Psoas muscle (tissue), 8 donors: ENCODE data around the gene C14orf132. TPM values are rescaled to one million over a fixed set of nuclear protein-coding genes. Genes with fewer than 3 reads are reported as not detected.

ENCODE experiments used
- ATAC-seq, 4 donors: fragments of 200-7000 bp; cut with Tn5 transposase; one replicate each; pipeline ENCODE4 v1.9.1; 2020; ENCODE audit warnings: moderate library complexity in 3 of 4, mild to moderate bottlenecking in 2 of 4
- DNase-seq, 2 donors: peaks; one replicate each; pipeline ENCODE4 v3.0.0-alpha.2; 2020
- H3K27ac ChIP-seq: fragments of 200-600 bp; one replicate; pipeline ENCODE4 v1.8.0; 2022
- H3K27me3 ChIP-seq, 3 donors: fragments of 200-600 bp in 1 of 3; one replicate each; pipeline versions ENCODE4 v1.6.1 to v1.8.0; 2013 to 2022; ENCODE audit warnings: low read length in 2 of 3, mild to moderate bottlenecking in 2 of 3, moderate library complexity in 1 of 3; ENCODE audit not compliant: insufficient read depth in 3 of 3
- H3K36me3 ChIP-seq, 2 donors: fragments of 200-600 bp in 1 of 2; one replicate each; pipeline versions ENCODE4 v1.6.1 to v1.8.0; 2013 to 2022; ENCODE audit warnings: low read depth in 1 of 2, mild to moderate bottlenecking in 1 of 2, moderate library complexity in 1 of 2; ENCODE audit not compliant: insufficient read depth in 1 of 2
- H3K4me1 ChIP-seq: fragments of 200-600 bp; one replicate; pipeline ENCODE4 v1.8.0; 2022
- H3K4me3 ChIP-seq: fragments of 200-600 bp; one replicate; pipeline ENCODE4 v1.8.0; 2022; ENCODE audit warnings: mild to moderate bottlenecking
- H3K9me3 ChIP-seq: fragments of 200-600 bp; one replicate; pipeline ENCODE4 v1.8.0; 2022
- WGBS, 3 donors: extraction: QIAGEN DNeasy Blood & Tissue Kit; methylation state at CpG; one replicate each; pipeline versions ENCODE4 v1.1.6 to v1.1.7; 2013; 5-methylcytosine and 5-hydroxymethylcytosine counted together
- intact Hi-C, 2 donors: fragments of 100-400 bp; cut with DNase I; formaldehyde crosslinking; loops; one replicate each; pipeline versions ENCODE4 v1.11.0 to v1.14.2; 2022
- polyA plus RNA-seq, 3 donors: library from polyadenylated mRNA; stranded (reverse); fragments of 200-250 nt; gene quantifications; one replicate each; pipeline ENCODE4 v1.2.3, GENCODE V29; 2013
- total RNA-seq, 4 donors: library from RNA; stranded (reverse); fragmentation: NEBNext Ultra II Directional in 2 of 4; extraction: Animal tissue kit (Norgen Biotek cat#: 25700) in 2 of 4; gene quantifications; one replicate each; pipeline versions ENCODE4 v1.2.1 to v1.2.4, GENCODE V29; 2021 to 2023
- TF ChIP-seq, protein P1 (sequence below): fragments of 200-600 bp; IDR thresholded peaks from one replicate; pipeline ENCODE4 v1.8.0; 2022; ENCODE audit warnings: antibody characterized with exemption
- donor health status: healthy with polysubstance abuse.
- donor health status: DM: no; HTN: no; CAD: no; lungs with moderate emphysema.
- donor health status: Bipolar disorder and iron deficiency.
- donor health status: healthy.
- donor health status: DM: yes; HTN: yes; CAD: no.
- donor health status: DM: no; HTN: no; CAD: no.
- donor health status: DM: no; HTN: no; CAD: no.
- donor health status: DM: yes; HTN: yes; CAD: no.

The C14orf132 gene
- total and polyA plus RNA-seq, 7 donors: 0.57 to 5.3 (median 0.86) TPM

DNA sequence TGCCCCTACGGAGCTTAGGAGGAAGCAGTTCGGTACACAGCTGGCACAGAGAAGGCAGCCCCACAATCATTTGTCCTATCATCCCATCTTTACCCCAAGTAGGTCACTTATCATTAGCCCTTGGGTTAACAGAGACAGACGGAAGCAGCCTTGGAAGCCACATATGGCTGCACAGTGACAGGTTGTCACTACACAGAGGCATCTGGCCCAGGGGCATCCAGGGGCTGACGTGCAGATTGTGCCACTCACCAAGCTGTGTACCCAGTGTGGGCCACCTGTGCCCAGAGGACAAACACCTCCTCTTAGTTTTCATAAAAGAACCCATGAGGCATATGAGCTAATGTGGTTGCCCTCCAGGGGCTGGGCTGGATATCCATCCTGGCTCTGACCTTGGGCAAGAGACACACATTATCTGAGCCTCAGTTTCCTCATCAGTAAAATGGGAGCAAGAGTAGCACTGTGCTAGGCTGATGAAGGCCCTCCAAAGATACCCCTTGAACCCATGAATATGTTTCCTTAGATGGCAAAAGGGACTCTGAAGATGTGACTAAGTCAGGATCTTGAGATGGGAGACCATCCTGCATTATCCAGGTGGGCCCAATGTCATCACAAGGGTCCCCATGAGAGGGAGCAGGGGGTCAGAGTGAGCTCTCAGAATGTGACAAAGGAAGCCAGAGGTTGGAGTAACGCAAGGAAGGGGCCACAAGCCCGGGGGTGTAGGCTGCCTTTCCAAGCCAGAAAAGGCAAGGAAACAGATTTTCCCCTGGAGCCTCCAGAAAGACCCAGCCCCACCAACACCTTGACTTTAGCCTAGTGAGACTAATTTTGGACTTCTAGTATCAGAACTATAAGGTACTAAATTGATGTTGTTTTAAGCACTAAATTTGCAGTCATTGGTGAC, 64.6 kb downstream of the C14orf132 start:
- no peaks in the 10 kb centered on the region for H3K9me3 ChIP-seq
- TF ChIP-seq, protein P1, sequence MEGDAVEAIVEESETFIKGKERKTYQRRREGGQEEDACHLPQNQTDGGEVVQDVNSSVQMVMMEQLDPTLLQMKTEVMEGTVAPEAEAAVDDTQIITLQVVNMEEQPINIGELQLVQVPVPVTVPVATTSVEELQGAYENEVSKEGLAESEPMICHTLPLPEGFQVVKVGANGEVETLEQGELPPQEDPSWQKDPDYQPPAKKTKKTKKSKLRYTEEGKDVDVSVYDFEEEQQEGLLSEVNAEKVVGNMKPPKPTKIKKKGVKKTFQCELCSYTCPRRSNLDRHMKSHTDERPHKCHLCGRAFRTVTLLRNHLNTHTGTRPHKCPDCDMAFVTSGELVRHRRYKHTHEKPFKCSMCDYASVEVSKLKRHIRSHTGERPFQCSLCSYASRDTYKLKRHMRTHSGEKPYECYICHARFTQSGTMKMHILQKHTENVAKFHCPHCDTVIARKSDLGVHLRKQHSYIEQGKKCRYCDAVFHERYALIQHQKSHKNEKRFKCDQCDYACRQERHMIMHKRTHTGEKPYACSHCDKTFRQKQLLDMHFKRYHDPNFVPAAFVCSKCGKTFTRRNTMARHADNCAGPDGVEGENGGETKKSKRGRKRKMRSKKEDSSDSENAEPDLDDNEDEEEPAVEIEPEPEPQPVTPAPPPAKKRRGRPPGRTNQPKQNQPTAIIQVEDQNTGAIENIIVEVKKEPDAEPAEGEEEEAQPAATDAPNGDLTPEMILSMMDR: no peak
- no peaks in the 10 kb centered on the region for H3K4me1 ChIP-seq
- no peaks in the 10 kb centered on the region for H3K36me3 ChIP-seq
- WGBS, 3 donors: 90 to 94% (median 92%) methylated on average over 6 of the region's 6 CpGs
- DNase-seq (no peak), ATAC-seq (no peak)
- no peak overlapping the region for H3K4me3 ChIP-seq
- intact Hi-C loops: no loop called here
- no peak overlapping the region for H3K27ac ChIP-seq
- H3K27me3 ChIP-seq: peaks cover 0 to 19% (median 2%) of the 10 kb centered on the region in 3 donors

DNA sequence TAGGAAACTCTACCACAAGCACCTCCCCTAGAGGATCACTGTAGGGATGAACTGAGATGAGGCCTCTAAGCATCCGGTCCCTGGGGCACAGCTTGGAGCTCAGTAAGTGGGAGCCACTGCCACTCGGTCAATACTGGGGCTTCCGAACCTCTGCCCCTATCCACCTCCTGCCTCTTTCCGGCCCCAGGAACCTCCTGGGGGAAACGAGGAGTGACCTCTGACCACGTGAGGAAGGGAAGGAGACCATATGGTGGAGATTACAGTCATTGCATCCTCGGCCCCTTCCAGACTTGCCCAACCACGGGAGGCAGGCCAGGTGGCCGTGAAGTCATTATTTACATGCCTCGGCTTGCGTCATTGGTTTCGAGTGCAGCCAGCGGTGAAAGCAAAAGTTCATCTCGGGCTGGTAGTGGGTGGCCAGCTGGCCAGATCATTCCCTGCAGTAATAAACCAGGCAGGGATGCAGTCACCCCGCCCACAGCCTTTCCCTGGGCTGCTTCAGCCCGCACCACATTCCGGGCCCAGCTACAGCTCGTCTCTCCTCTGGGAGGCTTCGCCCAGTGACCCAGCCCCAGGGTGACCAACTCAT, 65.4 kb downstream of the C14orf132 start:
- intact Hi-C loops: no loop called here
- DNase-seq: peak; percentile 88 to 90

DNA sequence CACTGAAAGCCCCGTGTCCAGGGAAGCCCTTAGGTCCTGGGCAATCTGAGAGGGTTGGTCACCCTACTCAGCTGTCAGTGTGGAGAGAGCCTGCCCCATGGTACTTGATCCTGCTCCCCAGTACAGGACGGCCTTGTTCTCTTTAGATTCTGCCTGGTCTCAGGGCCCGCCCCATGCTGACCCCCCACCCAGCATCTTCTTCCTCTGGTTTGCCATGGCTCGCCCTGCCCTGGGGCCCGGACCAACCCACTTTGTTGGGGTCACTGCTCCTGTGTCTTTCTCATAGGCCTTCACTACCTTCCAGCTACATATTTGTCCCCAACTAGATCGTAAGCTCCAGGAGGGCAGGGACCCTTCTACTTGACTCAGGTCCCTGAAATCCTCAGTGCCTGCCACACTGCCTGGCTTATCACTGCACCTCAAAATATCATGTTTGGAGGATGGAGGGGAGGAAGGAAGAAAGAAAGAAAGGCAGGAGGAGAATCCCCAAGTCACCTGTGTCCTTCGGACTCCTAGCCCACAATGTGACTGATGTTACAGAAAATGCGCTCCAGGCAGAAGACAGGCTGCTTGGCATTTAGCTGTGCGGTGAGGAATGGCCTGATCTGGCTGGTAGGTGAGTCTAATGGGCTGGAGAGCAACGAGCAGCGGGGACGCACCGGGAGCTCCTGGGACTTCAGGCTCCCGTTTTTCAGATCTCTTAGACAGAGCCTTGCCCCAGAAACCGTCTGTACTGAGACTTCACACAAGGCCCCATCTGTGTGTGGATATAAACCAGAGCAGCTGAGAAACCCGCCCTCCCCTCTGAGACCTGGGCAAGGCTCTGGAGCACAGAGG, 66.1 kb downstream of the C14orf132 start:
- Histone ChIP-seq H3K9me3 (no peaks in the 10 kb centered on the region), H3K36me3 (no peaks in the 10 kb centered on the region), H3K27ac (peak overlapping the region; percentile 41), H3K27me3 (peaks cover 0 to 19% (median 2%) of the 10 kb centered on the region in 3 donors), H3K4me1 (no peaks in the 10 kb centered on the region), H3K4me3 (no peak overlapping the region)
- ATAC-seq: peak in 3 of 4 donors; percentile 15 to 36 (median 25)
- TF ChIP-seq, protein P1: no peak
- WGBS, 3 donors: 62 to 74% (median 70%) methylated on average over 16 of the region's 16 CpGs
- no peak for DNase-seq
- intact Hi-C loops: no loop called here

More for the DNA sequence above, 65.4 kb downstream of the C14orf132 start:
- no peaks in the 10 kb centered on the region for H3K9me3 ChIP-seq
- peak overlapping the region; percentile 41 for H3K27ac ChIP-seq
- H3K4me3 ChIP-seq: no peak overlapping the region
- no peaks in the 10 kb centered on the region for H3K4me1 ChIP-seq
- no peaks in the 10 kb centered on the region for H3K36me3 ChIP-seq
- peak; percentile 48 to 87 (median 80) for ATAC-seq
- H3K27me3 ChIP-seq: peaks cover 0 to 19% (median 2%) of the 10 kb centered on the region in 3 donors
- TF ChIP-seq, protein P1: no peak
- 9 to 18% (median 10%) methylated on average over 19 of the region's 19 CpGs for WGBS, 3 donors

DNA sequence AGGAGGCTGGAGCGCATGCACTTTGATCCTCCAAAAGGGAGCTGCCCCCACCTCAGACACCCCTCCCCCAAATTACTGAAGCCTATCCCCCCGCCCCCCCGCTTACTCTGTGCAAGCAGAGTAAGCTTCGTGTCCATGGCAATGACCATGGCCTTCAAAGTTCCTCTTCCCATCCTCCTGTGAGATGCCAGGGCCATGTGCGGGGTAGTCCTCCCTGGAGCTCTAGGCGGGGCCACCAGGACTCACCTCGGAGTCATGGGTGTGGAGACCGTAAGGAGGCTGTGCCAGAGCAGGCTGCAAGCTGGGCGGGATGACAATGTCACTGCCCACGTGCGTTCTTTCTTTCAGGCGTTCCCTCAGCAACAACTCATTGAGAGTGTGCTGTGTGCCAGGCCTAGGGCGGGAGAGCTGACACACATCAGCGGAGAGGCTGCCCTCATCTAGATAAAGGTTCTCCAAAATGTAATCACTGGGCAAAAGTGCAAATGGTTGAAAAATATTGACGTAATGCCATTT, 66.8 kb downstream of the C14orf132 start:
- intact Hi-C loops: no loop called here
- Histone ChIP-seq H3K4me1 (no peaks in the 10 kb centered on the region), H3K27ac (no peak overlapping the region), H3K27me3 (peaks cover 0 to 19% (median 2%) of the 10 kb centered on the region in 3 donors), H3K4me3 (no peak overlapping the region), H3K9me3 (no peaks in the 10 kb centered on the region), H3K36me3 (no peaks in the 10 kb centered on the region)
- 48 to 72% (median 58%) methylated on average over 15 of the region's 15 CpGs for WGBS, 3 donors
- ATAC-seq: no peak
- TF ChIP-seq, protein P1: no peak
- peak in 1 of 2 donors; percentile 62 for DNase-seq
